NCI-H1930 (cell line): ENCODE data around the gene PIM1.
"Not testable (repeated sequence)": the region's sequence is repeated elsewhere in the genome, so short reads cannot be mapped to it uniquely, and the experiment has no call there.

Experiments
- DNase-seq, 2 experiments: peaks; one replicate each; lab custom pipeline; 2025; lab: John Stamatoyannopoulos, UW

PIM1 gene

GRCh38 chr6:37171201-37171969 is 1.4 kb downstream of the PIM1 start:
- DNase-seq: no peak

- peak; percentile 33 to 41 for DNase-seq
These were observed 2.2 kb downstream of the PIM1 start for GRCh38 chr6:37171970-37172812.

- no peak for DNase-seq
These were observed 3.0 kb downstream of the PIM1 start for GRCh38 chr6:37172912-37173492.

GRCh38 chr6:37173493-37174195 is 3.7 kb downstream of the PIM1 start:
- no peak for DNase-seq

GRCh38 chr6:37174196-37174514 is 4.2 kb downstream of the PIM1 start:
- DNase-seq: no peak

- DNase-seq: no peak
These were observed 4.8 kb downstream of the PIM1 start for GRCh38 chr6:37174515-37175331.

- DNase-seq: no peak
These were observed 5.6 kb downstream of the PIM1 start for GRCh38 chr6:37175332-37176267.

- DNase-seq: no peak
These were observed 6.5 kb downstream of the PIM1 start for GRCh38 chr6:37176268-37177076.

- no peak for DNase-seq
These were observed 7.4 kb downstream of the PIM1 start for GRCh38 chr6:37177077-37177934.

GRCh38 chr6:37177935-37178517 is 8.1 kb downstream of the PIM1 start:
- DNase-seq: no peak

GRCh38 chr6:37180075-37180474 is 10.1 kb downstream of the PIM1 start:
- DNase-seq: no peak

GRCh38 chr6:37180610-37181009 is 10.7 kb downstream of the PIM1 start:
- DNase-seq: not testable (repeated sequence)

- no peak for DNase-seq
These were observed 13.0 kb downstream of the PIM1 start for GRCh38 chr6:37182736-37183590.

GRCh38 chr6:37185949-37186720 is 16.2 kb downstream of the PIM1 start:
- not testable (repeated sequence) for DNase-seq

GRCh38 chr6:37187321-37188022 is 17.5 kb downstream of the PIM1 start:
- DNase-seq: no peak
